Right lung (tissue), 5 donors: ENCODE measurements around the gene NLRP1. TPM values are rescaled to one million over a fixed set of nuclear protein-coding genes. Genes with fewer than 3 reads are reported as not detected.

ENCODE experiments used
- DNase-seq, 2 donors: peaks; one replicate each; pipeline ENCODE4 v3.0.0-alpha.2; 2013
- polyA plus RNA-seq, 5 donors: library from polyadenylated mRNA; unstranded; fragments of 120-200 nt; gene quantifications; one replicate each; pipeline versions ENCODE4 v1.2.1 to v1.2.3, GENCODE V29; 2013; ENCODE audit warnings: inconsistent platforms in 1 of 5, low replicate concordance in 1 of 5; ENCODE audit not compliant: insufficient read length in 5 of 5, insufficient read depth in 1 of 5

NLRP1 gene
- polyA plus RNA-seq, 5 donors = 30.2 to 35.5 (median 33.5) TPM

DNA sequence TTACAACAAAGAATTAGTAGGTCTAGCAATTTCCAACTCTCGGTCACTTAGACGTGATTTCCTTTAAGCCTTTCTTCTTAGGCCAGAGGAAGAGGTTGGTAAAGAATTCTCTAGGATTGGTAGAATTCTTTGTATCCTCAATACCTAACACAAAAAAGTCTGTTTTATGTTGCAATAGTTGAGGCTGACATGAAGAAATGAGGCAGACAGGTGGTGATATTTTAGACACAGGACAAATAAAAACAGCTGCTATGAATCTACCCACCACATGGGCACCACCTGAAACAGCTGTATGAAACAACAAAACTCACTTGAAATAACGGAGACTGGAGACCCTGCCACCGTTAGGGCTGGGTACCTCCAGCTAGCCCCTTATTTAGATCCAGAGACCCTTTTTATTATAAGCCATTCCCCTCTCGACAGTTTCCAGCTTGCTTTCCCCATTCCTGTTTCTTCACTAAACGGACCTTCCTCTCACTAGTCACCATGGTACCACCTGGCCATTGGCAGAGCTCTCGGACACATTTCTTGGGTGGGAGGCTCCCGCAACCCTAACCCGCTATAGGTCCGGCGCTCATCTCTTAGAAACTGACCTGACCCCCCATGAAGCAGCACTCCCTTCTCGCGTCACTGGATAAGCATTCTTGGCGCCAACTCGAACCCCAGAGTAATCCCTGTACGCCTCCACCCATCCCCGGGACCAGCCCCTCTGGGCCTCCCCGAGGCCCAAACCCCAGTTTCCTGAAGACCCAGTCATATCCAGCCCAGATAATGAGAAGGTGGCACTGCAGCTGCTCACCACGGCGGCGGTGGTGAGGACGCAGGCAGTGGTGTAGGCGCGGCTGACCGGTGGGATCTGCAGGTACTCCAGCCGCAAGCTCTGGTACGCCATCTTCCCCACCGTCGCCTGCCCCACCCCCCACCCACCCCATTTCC lies 98.8 kb downstream of the NLRP1 start, which contains the start of gene DERL2:
Gene DERL2 (minus strand): TSS at position 909 of the 936 bp plus-strand sequence. CDS start 17 bp downstream, at position 892.
- DNase-seq = no peak

DNA sequence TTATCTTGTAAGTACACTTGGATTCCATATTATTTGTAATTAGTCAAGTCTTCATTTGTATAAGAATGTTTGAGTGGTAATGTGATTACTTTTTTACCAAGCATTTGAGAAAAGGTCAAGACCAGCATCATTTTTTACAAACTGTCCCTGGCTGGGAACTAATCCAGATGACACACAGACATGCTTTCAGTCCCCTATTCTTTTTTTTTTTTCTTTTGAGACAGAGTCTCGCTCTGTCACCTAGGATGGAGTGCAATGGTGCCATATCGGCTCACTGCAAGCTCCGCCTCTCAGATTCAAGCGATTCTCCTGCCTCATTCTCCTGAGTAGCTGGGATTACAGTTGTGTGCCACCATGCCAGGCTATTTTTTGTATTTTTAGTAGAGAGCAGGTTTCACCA lies 102.9 kb downstream of the NLRP1 start:
- DNase-seq = no peak

DNA sequence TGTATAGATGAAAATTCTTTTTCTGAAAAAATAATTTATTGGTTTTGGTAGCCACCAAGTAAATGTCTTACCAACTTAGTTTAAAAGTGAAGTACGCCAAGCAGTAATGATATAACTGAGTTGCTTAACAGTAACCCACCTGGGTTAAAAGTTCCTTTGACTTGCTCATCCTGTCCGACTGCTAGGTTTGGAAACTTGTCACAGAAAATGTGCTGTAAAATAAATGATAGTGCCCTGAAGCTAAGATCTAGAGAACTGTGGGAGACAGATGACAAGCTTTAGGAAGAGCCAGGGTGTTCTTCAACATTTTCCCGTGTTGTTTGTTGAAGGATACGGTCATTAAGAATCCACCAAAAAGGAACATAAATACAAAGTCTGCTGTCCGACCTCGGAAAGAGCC lies 103.3 kb downstream of the NLRP1 start:
- no peak for DNase-seq

DNA sequence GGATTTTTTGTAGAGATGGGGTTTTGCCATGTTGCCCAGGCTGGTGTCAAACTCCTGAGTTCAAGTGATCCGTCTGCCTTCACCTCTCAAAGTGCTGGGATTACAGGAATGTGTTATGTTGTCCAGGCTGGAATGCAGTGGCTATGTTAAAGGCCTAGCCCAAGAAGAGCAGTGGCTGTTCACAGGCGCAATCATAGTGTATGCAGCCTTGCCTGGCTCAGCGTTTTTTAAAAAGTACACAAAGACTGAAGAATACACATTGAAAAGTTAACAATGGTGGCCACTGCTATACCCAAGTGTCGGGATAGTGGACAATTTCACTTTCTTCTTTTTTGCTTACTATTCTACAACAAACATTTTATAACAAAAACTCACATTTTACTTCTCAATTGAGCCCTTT lies 105.3 kb downstream of the NLRP1 start:
- no peak for DNase-seq

DNA sequence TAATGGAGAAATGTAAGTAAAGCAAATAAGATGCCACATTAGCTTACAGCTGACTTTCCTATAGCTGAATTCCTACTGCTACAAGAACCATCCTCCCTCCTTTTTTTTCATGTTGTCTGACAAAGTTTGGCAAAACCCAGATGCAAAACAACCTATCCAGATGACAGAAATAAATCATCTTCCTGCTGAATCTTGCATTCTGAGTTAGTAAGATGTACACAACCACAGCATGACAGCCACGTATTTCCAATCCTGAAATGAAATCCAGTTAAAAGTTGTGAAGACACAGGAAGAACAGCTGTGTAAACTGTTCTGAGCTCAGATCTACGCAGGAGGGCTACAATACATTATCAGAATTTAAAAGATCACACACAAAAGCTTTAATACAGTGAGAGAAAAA lies 110.4 kb downstream of the NLRP1 start:
- DNase-seq = no peak

DNA sequence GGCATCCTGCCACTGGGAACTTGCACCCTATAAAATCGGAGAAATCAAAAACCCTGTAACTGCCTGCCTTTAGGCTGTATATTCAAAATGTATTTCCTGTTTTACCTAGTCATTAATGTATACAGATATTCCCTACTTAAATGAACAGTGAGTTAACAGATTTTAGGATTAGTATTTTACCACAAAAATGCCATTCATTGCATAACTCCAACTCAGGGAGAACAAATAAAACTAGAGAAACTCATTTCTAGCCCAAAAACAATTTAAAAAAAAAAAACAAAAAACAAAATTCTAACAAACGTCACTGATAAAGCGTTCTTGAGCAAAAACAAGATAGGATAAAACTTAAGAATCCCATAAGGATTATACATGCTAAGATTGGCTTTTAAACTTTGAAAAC lies 111.8 kb downstream of the NLRP1 start:
- DNase-seq = no peak

DNA sequence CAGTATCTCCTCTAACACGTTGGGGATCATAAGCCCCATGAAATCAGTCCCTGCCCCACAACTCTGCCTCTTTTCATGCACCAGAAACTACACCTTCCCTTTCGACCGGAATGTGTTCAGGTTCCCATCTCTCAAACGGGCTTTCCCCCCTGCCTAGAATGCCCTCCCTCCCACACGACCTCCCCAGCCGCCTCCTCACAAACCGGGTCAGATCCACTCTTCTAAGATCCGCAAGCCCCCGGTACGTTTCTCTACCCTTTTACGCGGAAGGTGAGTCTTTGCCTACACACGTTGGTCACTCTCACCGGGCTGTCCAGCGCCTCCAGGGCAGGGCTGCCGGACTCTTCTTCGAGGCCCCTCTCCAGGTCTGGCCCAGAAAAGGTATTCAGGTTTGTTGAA lies 116.2 kb downstream of the NLRP1 start:
- DNase-seq = no peak

DNA sequence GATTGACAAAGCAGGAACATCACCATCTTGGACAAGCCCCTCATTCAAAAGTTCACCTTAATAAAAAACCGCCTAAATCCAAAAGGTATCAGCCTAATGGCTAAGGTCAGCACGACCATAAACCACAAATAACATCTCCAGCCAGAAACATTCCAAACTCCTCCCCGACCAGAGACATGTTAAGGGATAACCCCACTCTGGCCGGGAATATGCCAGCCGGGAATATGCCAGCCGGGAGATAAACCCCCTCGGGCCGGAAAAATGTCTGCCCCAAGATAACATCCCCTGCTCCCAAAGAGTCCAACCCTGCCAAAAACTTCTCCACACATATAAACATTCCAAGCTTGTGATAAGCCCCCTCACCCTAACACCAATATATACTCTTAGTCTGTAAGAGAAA lies 116.9 kb downstream of the NLRP1 start:
- DNase-seq = no peak

DNA sequence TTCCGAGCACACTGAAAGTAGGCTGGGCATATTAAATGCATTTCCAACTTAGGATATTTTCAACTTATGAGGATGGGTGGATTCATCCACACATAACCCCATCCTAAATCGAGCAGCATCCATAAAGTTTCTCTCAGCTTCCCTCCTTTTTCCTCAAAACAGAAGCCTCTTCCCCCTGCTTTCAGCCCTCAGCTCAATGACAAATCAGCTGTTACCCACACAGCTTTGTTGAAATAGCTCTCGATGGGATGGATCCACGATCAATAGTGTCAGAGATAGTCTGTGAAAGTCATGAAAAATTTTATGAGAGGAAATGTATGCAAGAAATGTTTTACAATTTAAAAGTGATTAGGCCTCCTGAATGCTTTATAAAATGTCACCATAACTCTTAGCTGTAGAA lies 118.0 kb downstream of the NLRP1 start:
- no peak for DNase-seq

DNA sequence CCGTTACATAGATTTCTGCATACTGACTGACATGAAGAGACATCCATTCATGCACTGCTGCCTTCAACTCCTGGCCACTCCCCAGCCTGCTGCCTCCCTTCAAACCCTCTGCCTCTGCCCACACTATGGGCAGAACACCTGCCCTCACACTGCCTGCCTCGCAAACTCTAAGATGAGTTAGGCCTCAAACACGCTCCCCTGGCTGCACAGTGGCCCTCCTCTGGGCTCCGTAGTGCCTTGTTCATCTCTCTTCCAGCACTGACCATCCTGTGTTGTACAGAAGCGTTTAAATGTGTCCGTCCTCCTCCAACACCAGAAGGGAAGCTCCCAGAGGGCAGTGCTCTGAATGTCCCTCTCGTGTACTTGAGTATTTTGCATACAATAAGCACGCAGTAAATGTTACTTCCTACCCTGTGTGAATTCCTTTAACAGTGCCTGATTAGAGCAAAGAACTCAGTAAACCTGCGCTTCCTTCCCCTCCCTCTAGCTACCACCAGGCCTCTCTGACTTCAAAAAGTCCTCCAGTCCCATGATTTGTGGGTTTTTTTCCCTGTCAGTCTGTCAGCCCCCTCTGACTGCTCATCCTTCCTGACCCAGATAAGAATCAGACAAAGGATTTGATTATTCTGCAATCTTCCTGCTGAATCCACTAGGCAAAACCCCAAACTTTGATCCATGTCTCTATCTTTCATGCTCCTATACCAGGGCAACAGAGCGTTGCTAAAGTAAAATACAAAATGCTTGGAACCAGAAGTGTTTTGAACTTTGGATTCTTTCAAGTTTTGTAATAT lies 119.4 kb downstream of the NLRP1 start:
- DNase-seq = no peak

Other genes with a start within 250 kb of the NLRP1 start
- 10 to 100 TPM; 54.1 to 82.8 (median 63.8) TPM for gene NUP88, start 164.8 kb downstream of the NLRP1 start, polyA plus RNA-seq
- 100 to 1,000 TPM in 1 of 5 donors, 10 to 100 TPM in 4; 69.6 to 102 (median 87.1) TPM for gene RPAIN, start 164.3 kb downstream of the NLRP1 start, polyA plus RNA-seq
- gene C1QBP, start 145.4 kb downstream of the NLRP1 start, polyA plus RNA-seq = 100 to 1,000 TPM; 103 to 120 (median 110) TPM
- gene DHX33, start 115.5 kb downstream of the NLRP1 start, polyA plus RNA-seq = 10 to 100 TPM; 16.7 to 20.7 (median 18.6) TPM
- 10 to 100 TPM; 68.1 to 82.1 (median 69.4) TPM for gene DERL2, start 98.3 kb downstream of the NLRP1 start, polyA plus RNA-seq
- 10 to 100 TPM; 28.1 to 39.2 (median 32.7) TPM for gene MIS12, start 97.9 kb downstream of the NLRP1 start, polyA plus RNA-seq